Kidney glomerular epithelial cell (primary cell): ENCODE results near the gene WNT4.

ENCODE experiments used
- DNase-seq: peaks from one replicate; lab custom pipeline; 2025; lab: John Stamatoyannopoulos, UW

WNT4 gene

DNA sequence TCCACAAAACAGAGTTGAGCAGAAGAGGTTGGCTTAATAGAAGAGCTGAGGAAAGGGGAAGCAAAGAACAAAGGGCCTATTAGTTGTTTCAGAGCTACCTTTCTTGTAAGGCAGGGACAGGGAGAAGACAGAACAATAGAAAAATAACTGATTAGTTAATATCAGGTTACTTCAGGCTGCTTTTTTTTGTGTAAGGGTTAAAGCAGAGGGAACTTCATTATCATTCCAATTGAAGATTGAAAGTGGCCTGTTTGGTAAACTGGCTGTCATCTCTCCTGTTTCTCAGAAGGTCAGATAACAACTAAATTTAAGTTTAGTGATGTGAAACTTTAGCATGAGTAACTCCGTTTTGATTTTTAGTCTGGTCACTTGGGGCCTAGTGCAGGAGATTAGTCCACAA lies 68.1 kb downstream of the WNT4 start:
- no peak for DNase-seq

DNA sequence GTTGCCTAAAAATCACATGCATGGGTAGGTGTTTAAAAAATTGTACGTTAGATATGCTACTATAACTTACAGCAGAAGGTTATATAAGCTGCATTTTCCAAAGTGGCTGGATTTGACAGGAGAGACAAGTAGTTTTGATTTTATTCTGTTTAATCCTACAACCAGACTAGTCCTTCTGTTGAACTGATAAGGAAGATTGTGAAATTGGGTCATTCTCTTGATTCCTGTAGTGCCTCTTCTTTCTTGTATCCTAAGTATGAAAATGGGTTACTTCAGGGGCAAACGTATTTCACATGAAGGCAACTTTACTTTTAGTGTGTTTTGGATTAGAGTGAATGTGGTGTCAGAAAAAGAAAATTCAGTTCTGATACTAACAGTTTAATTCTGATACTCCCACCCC lies 71.4 kb downstream of the WNT4 start:
- no peak for DNase-seq
